Measurements from ENCODE around the gene ONECUT3.

- no peak for TF ChIP-seq CTCF (IDR thresholded peaks at IDR 0.05)
- no peak for TF ChIP-seq POLR2A (IDR thresholded peaks at IDR 0.05)
- TF ChIP-seq EP300 (IDR thresholded peaks at IDR 0.05) = no peak
These were observed 53.9 kb downstream of the ONECUT3 start for GRCh38 chr19:1807030-1807694.
